HG02610 (cell line): ENCODE measurements around the gene PROZ.

Experiments
- ATAC-seq: cut with Tn5 transposase; IDR thresholded peaks from one replicate; pipeline ENCODE4 v1.9.1; 2021; ENCODE audit warnings: mild to moderate bottlenecking, moderate library complexity; ENCODE audit not compliant: unreplicated experiment

Gene PROZ

GRCh38 chr13:113119166-113119821 lies 39.2 kb upstream of the PROZ start:
- no peak for ATAC-seq

GRCh38 chr13:113119822-113120189 lies 38.6 kb upstream of the PROZ start:
- no peak for ATAC-seq

GRCh38 chr13:113120300-113121182 lies 37.9 kb upstream of the PROZ start:
- no peak for ATAC-seq

DNA sequence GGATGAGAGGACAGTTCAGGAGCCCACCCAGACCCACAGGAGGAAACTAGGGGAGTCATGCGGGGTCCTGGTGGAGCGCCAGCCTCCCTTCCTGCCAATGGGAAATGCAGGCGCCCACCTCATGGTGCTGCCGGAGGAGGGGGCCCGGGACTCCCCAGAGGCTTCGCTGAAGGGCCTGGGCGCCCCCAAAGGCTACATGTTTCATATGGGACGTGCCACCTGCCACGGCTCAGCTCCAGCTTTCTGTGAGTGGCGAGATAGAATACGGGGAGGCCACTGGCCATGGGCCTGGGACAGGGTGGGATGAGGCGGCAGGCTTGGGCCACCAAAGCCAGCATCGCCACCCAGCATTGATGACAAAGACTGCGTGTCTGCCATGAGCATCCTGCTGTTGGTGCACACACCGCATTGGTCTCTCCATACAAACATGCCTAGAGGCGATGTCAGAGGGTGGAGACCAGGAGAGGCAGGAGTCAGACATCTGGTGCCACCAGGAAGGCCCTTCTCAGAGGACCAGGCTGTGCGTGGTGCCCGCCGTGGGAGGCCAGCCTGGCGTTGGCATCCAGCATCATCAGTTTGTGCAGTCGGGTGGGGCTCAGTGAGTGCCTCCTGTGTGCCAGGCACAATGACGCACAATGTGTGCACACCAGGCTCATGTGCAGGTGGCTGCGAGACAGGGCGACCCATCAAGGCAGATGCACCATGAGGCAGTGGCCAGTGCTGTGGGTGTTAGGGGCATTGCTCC lies 37.1 kb upstream of the PROZ start:
- no peak for ATAC-seq

DNA sequence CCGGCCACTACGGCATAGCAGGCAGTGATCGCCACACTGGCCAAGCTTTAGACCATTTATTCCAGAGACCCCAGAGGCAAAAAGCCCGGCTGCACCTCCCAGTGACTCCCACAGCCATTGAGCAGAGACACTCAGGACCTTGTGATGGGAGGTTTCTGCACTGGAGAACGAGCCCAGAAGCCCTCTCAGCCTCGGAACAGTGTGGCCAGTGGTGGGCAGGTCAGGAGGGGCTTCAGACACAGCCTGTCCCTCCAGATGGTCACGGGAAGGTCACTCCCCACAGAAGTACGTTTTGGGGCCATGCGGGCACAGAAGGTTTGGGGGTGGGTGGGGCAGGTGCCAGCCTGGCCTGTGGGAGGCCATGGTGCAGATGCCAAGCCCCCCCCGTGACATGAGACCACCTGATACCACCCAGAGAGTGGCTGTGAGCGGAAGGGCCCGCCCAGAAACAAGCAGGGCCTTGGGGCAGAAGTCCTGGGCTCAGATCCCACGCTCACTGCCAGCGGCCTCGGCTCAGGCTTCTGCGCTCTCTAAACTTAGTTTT lies 36.4 kb upstream of the PROZ start:
- no peak for ATAC-seq

GRCh38 chr13:113122550-113123225 lies 35.8 kb upstream of the PROZ start, which contains the start of gene F10:
Gene F10 (plus strand): TSS chr13:113122799. CDS start chr13:113122856, 57 bp downstream.
- no peak for ATAC-seq

GRCh38 chr13:113123226-113124201 lies 34.9 kb upstream of the PROZ start:
- no peak for ATAC-seq

DNA sequence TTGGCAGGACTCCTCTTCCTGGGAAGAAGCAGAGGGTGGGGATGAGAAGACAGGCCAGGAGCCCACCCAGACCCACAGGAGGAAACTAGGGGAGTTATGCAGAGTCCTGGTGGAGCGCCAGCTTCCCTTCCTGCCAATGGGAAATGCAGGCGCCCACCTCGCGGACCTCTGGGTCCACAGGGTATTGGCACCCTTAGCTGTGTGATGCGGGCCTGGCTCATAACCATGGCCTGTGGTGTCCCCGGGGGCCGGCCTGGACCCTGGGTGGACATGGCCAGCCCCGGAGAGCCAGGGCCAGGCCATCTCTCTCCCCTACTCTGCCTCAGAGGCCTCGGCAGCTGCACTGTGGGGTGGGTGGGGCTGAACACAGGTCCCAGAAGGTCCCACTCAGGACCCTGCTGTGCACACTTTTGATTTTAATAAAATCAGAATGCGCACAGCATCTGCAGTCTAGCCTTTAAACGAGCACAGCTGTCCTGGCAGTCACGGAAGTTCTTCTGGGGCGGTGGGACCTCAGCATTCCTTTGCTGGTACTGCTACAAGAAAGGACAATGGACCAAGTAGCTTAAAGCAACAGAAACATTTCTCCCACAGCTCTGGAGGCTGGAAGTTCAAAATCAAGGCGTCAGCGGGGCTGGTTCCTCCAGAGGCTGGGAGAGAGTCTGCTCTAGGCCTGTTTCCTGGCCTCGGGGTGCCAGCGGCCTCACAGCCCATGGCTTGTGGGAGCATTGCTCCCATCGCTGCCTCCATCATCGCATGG lies 34.1 kb upstream of the PROZ start:
- ATAC-seq, result no peak

GRCh38 chr13:113125506-113126264 lies 32.8 kb upstream of the PROZ start:
- no peak for ATAC-seq

DNA sequence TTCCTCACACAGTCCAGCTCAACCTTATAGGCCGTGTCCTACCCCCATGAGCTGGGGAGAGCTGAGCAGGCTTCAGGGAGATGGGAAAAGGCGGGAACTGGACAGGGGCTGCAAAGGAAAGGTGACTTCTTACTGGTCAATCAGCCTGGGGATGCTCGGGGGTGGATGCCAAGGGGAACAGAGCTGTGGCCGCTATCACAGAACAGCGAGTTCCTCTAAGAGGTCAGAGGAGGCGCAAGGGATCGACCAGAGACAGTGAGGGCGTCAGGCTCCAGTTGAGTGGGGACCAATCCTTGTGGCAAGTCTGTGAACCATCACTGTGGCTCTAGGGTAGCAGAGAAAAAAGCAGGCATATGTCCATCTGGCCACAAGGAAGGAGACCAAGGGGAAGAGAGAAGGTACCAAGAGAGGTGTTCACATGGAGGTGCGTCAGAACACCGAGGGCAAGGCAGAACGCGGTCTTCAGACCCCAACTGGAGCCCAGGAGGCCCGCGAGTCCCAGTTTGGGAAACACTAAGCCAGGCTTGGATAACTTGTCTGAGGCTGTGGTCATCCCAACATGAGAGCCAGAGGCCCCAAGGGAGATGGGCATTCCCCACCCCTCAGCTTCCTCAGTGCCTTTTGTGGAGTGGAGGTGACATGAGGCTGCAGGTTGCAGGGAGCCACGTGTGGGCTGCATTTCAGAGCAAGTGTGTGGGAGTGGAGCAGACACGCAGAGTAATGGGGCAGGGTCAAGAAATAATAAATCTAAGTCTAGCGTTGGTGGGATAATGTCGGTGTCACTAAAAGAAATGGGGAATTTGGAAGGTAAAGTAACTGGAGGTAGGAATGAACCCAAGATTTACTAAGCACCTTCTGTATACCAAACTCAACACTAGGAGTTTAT lies 31.9 kb upstream of the PROZ start:
- ATAC-seq, result no peak

GRCh38 chr13:113129480-113129879 lies 29.0 kb upstream of the PROZ start:
- ATAC-seq, result no peak

DNA sequence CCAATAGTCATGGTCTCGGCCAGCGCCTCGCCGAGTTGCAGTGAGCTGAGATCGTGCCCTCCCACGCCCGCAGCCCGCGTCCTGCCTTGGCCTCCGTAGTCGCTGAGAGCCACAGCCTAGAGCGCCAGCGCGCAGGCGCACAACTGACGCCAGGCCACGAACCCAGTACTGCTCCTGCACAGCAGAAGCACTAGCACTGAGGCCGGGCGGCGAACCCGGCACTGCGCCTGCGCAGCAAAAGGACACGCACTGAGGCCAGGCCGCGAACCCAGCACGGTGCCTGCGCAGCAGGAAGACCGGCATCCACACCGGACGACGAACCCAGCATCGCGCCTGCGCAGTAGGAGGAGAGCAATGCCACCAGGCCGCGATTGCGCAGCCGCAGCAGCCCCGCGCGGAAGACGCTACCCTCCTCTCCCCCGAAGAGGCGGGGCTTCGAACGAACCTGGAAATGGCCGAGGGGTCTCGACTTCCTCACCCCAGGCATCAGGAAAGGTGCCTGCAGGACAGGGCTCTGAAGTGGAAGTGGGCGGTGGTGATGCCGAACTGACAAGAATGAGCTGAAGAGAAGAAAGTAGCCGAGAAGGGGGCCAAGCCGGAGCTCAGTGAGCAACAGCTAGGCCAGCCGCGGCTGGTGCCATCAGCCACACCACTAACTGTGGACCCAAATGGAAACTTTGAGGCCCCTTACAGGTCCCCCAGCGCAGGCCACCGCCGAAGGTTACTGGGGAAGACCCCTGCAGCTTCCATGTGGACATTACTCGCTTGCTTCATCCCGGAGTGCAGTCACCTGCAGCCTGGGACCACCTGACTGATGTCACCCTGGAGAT lies 28.3 kb upstream of the PROZ start:
- no peak for ATAC-seq

DNA sequence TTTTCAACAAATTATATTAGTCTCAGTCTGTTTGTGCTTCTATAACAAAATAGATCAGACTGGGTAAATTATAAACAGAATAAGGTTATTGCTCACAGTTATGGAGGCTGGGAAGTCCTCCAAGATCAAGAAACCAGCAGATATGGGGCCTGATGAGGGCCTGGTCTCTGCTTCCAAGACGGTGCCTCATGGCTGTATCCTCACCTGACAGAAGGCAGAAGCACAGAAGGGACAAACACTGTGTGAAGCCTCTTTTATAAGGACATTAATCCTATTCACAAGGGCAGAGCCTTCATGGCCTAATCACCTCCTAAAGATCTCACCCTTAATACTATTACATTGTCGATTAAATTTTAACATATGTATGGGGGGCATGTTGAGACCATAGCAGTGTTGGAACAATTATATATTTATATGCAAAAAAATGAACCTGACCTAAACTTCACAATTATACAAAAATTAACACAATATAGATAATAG lies 23.1 kb upstream of the PROZ start:
- ATAC-seq, result no peak

- no peak for ATAC-seq
Measured at GRCh38 chr13:113137691-113138298, 20.7 kb upstream of the PROZ start.

DNA sequence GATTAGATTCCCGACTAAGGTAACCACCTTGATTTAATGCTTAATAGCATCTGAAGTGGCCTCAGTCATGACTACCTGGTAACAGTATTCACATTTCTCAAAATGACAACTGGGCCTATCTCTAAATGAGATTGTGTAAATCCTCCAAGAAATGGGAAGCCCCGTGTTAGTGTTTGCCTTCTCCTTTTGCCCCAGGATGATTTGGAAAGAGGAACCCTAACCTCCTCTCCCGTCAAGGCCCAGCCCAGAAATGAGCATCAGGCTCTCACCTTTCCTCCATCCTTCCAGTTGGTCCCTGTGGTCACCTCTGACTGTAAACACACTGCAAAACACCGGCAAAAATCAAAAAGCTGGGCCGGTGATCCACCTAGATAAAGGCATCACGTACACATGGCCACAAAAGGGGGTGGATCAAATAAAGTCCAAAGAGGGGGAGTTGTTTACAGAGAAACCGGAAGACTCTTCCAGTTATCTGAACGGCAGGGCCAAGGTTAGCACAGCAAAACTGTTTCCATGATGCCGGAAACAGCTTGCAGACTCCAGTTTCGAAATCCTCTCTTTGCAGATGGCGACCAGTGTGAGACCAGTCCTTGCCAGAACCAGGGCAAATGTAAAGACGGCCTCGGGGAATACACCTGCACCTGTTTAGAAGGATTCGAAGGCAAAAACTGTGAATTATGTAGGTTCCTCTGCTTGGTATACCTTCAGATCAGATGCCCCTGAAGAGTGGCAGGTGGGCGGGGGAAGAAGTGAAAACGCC lies 19.5 kb upstream of the PROZ start:
- no peak for ATAC-seq
